Activated naive CD8-positive, alpha-beta T cell treated with anti-CD3 and anti-CD28 coated beads for 36 hours (primary cell): ENCODE data around the gene EGFLAM. TPM values are rescaled to one million over a fixed set of nuclear protein-coding genes. Genes with fewer than 3 reads are reported as not detected.

Experiments
- DNase-seq: peaks from one replicate; pipeline ENCODE4 v3.0.0; 2021
- H3K27ac Mint-ChIP-seq: one replicate; pipeline ENCODE4 v1.8.0; 2022; ENCODE audit warnings: mild to moderate bottlenecking, moderate library complexity, mixed read lengths
- H3K27me3 Mint-ChIP-seq: one replicate; pipeline ENCODE4 v1.8.0; 2022; ENCODE audit warnings: mild to moderate bottlenecking, mixed read lengths
- H3K36me3 Mint-ChIP-seq: one replicate; pipeline ENCODE4 v1.8.0; 2021; ENCODE audit warnings: mild to moderate bottlenecking, mixed read lengths
- H3K4me1 Mint-ChIP-seq: one replicate; pipeline ENCODE4 v1.8.0; 2021; ENCODE audit warnings: mixed read lengths
- H3K4me3 Mint-ChIP-seq: one replicate; pipeline ENCODE4 v1.8.0; 2022; ENCODE audit warnings: mild to moderate bottlenecking, moderate library complexity, mixed read lengths
- H3K9me3 Mint-ChIP-seq: one replicate; pipeline ENCODE4 v1.8.0; 2022; ENCODE audit warnings: mixed read lengths
- total RNA-seq, 2 experiments: library from RNA; stranded (reverse); gene quantifications; one replicate each; pipeline ENCODE4 v1.2.3, GENCODE V29; 2021

Gene EGFLAM
- total RNA-seq, 2 experiments from 2014 or later = not detected

- Mint-ChIP-seq H3K4me1 (no peaks in the 10 kb centered on the region), H3K36me3 (no peaks in the 10 kb centered on the region), H3K9me3 (no peaks in the 10 kb centered on the region), H3K4me3 (no peak overlapping the region), H3K27me3 (peaks cover 27% of the 10 kb centered on the region), H3K27ac (no peak overlapping the region)
- DNase-seq = no peak
Observed at GRCh38 chr5:38465061-38465460, 206.7 kb downstream of the EGFLAM start.

DNA sequence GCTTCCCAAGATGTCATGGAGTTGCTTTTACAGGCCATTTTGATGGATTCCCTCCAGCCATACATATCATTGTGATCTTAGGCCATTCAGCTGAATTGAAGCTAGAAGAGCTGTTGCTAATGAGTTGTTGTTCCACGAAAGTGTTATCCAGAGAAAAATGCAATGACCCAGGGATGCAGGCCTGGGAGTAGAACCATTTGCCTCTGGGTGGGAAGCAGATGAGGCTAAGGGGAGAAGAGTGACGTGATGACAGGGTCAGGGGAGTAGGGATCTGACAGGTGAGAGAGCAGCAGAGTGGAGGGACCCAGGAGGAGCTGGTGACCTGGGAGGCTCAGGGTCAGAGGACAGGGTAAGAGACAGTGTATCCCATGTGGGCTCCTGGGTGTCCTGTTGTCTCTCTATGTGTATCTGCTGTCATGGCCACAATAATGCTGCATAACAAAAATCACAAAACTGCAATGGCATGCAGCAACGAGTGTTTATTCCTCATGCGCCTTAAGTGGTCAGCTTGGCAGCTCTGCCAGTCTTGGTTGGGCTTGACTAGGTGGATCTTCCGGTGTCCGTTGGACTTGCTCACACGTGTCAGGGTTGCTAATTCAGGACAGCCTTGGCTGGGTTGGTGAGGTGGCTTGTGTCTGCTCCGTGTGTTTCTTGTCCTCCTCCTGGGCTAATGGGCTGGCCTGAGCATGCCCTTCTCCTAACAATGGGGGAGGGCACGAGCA lies 207.5 kb downstream of the EGFLAM start:
- Mint-ChIP-seq H3K36me3 (no peaks in the 10 kb centered on the region), H3K4me3 (no peak overlapping the region), H3K27me3 (peaks cover 25% of the 10 kb centered on the region), H3K27ac (no peak overlapping the region), H3K9me3 (no peaks in the 10 kb centered on the region), H3K4me1 (no peaks in the 10 kb centered on the region)
- DNase-seq = no peak

DNA sequence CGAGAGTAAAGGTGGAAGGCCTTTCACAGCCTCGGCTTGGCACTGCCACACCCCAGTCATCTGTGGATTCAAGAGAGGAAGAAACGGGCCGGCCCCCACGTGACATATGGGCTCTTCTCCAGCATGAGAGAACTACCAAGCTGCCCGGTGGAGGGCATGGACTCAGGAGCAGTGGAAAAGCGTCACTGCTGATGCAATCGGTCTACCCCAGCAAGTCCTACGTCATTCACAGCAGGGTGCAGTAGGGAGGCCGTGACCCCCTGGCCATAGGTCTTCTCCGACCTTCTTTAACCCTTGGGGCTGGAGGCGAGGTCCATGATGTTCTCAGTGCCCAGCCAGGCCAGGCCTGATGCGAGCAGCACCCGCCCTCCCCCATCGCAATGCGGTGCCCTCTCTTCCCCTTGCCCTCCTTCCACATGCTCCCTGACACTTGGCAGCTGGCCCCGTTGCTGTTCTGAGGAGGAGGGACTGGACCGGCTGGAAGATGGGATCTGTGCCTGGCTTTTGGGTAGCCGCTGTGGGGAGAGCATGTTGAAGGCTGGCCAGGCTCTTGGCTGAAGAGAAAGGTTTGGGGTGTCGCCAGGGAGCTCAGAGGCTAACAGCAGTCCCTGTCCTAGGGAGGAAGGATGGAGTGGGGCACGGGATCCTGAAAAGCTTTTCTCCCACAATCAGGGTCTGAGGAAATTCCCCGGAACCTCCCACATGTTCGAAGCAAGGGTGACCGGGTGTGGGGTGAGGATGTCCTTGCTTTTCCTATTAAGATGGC lies 208.2 kb downstream of the EGFLAM start:
- no peak overlapping the region for H3K4me3 Mint-ChIP-seq
- H3K36me3 Mint-ChIP-seq = no peaks in the 10 kb centered on the region
- H3K27ac Mint-ChIP-seq = no peak overlapping the region
- DNase-seq = no peak
- H3K27me3 Mint-ChIP-seq = peaks cover 23% of the 10 kb centered on the region
- no peaks in the 10 kb centered on the region for H3K4me1 Mint-ChIP-seq
- no peaks in the 10 kb centered on the region for H3K9me3 Mint-ChIP-seq

GRCh38 chr5:38467353-38468040 lies 209.1 kb downstream of the EGFLAM start:
- Mint-ChIP-seq H3K4me1 (no peaks in the 10 kb centered on the region), H3K27me3 (peaks cover 32% of the 10 kb centered on the region), H3K36me3 (no peaks in the 10 kb centered on the region)

DNA sequence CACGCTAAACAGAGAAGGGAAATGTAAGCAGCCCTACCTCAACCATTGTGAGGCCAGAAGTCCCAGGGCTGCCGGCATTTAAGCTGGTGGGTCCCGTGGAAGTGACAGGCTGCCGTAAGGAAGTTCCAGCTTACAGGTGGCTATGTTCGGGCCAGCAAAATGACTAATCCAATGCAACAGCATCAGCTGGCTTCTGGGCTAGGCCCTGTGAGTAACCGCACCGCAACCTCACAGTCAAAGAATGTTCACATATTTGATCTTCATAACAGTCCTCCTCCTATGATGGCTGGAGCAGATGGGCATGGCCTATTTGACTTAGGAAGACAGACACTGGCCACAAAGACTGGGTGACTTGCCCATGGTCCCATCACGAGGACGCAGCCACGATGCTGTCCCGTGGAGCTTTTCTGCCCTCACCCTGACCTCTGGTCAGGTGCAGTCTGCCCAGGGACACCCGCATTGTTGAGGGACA lies 209.9 kb downstream of the EGFLAM start:
- Mint-ChIP-seq H3K4me1 (no peaks in the 10 kb centered on the region), H3K27me3 (peaks cover 39% of the 10 kb centered on the region), H3K27ac (no peak overlapping the region), H3K36me3 (no peaks in the 10 kb centered on the region), H3K4me3 (no peak overlapping the region), H3K9me3 (no peaks in the 10 kb centered on the region)
- DNase-seq = no peak

More at GRCh38 chr5:38467353-38468040, 209.1 kb downstream of the EGFLAM start:
- H3K4me3 Mint-ChIP-seq = no peak overlapping the region
- H3K9me3 Mint-ChIP-seq = no peaks in the 10 kb centered on the region
- no peak for DNase-seq
- H3K27ac Mint-ChIP-seq = no peak overlapping the region

DNA sequence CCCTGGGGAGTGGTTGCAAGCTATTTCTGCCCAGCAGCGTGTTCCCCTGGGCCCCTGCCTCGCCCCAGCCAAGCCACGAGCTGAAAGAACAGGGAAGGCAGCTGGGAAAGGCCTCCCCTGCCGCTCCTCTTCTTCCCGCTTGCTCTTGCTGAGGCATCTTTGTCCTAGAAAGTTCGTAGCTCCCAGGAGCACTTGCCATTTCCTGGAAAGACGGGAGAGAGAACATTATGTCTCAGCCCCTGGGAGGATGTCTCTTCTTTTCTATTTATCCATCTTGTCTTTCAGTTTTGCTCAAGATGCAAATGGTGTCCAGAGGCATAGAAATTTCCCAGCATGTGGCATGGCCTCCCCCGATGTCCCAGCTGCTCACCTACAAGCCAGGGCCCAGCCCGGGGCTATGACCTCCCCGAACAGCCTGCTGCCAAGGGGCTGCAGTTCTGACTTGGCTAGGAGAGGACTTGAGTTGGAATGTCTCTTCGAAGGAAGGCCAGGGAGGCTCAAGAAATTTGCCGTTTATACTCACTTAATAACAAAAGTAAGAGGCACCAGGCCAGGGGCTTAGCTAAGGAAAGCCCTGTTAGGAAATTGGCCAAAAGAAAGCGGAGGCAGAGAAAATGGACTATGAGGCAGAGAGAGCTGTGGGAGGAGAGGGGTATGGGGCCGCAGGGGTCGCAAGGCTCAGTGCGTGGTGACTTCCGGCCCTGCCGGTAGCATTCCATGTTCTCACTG lies 210.8 kb downstream of the EGFLAM start:
- Mint-ChIP-seq H3K27me3 (peaks cover 47% of the 10 kb centered on the region), H3K27ac (no peak overlapping the region), H3K4me3 (no peak overlapping the region), H3K36me3 (no peaks in the 10 kb centered on the region), H3K9me3 (no peaks in the 10 kb centered on the region), H3K4me1 (no peaks in the 10 kb centered on the region)
- DNase-seq = no peak

- no peak for DNase-seq
- Mint-ChIP-seq H3K4me3 (no peak overlapping the region), H3K27ac (no peak overlapping the region), H3K9me3 (no peaks in the 10 kb centered on the region), H3K27me3 (peaks cover 53% of the 10 kb centered on the region), H3K4me1 (no peaks in the 10 kb centered on the region), H3K36me3 (no peaks in the 10 kb centered on the region)
Observed at GRCh38 chr5:38469707-38470267, 211.4 kb downstream of the EGFLAM start.

DNA sequence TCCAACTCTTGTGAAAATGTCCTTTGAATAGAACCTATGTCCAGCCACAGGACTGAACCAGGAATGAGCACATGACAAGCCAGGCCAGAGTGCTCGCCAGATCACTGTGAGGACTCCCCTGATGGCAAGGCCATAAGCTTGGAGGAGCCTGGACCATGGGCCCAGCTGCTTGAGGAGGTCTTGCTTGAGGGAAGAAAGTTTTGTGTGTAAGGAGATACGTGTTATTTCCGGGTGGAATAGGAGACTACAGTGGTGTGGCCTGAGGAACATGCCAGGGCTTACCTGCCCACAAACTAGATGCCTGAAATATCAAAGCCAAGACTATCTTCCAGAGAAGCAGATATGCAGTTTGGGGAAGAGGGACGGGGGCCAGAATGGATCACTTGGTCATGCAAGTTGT lies 213.3 kb downstream of the EGFLAM start:
- peaks cover 63% of the 10 kb centered on the region for H3K27me3 Mint-ChIP-seq

GRCh38 chr5:38472541-38472940 lies 214.2 kb downstream of the EGFLAM start:
- Mint-ChIP-seq H3K36me3 (no peaks in the 10 kb centered on the region), H3K4me3 (no peak overlapping the region), H3K27me3 (peaks cover 71% of the 10 kb centered on the region), H3K9me3 (no peaks in the 10 kb centered on the region), H3K4me1 (no peaks in the 10 kb centered on the region), H3K27ac (no peak overlapping the region)
- DNase-seq = no peak

More for the DNA sequence above, 213.3 kb downstream of the EGFLAM start:
- no peaks in the 10 kb centered on the region for H3K9me3 Mint-ChIP-seq
- no peaks in the 10 kb centered on the region for H3K36me3 Mint-ChIP-seq
- H3K27ac Mint-ChIP-seq = no peak overlapping the region
- no peaks in the 10 kb centered on the region for H3K4me1 Mint-ChIP-seq
- no peak overlapping the region for H3K4me3 Mint-ChIP-seq
- DNase-seq = no peak

DNA sequence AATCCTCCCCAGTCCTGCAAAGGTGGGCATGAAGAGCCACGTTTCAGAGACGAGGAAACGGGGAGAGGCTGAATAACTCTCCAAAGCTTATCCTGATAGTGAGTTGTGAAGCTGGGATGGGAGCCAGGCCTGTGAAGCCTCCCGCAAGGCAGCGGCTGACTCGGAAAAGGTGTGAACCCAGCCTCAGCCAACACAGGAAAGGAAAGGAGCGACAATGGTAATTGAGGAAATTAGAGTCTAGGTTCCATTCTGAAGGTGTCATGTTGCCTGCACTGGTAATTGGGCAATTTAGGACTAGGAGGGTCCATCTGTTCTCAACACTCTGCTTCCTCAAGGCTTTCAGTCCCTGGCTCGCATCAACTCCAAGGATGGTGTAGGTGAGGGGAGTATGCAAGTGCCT lies 214.6 kb downstream of the EGFLAM start:
- Mint-ChIP-seq H3K27me3 (peaks cover 73% of the 10 kb centered on the region), H3K27ac (no peak overlapping the region)

GRCh38 chr5:38478166-38478565 lies 219.8 kb downstream of the EGFLAM start:
- DNase-seq = no peak
- Mint-ChIP-seq H3K27me3 (peaks cover 69% of the 10 kb centered on the region), H3K4me3 (no peak overlapping the region), H3K27ac (no peak overlapping the region), H3K4me1 (no peaks in the 10 kb centered on the region), H3K9me3 (no peaks in the 10 kb centered on the region), H3K36me3 (no peaks in the 10 kb centered on the region)

More for the DNA sequence above, 214.6 kb downstream of the EGFLAM start:
- Mint-ChIP-seq H3K4me3 (no peak overlapping the region), H3K36me3 (no peaks in the 10 kb centered on the region), H3K4me1 (no peaks in the 10 kb centered on the region), H3K9me3 (no peaks in the 10 kb centered on the region)
- DNase-seq = no peak

- Mint-ChIP-seq H3K27me3 (peaks cover 69% of the 10 kb centered on the region), H3K4me3 (no peak overlapping the region), H3K36me3 (no peaks in the 10 kb centered on the region), H3K9me3 (no peaks in the 10 kb centered on the region), H3K27ac (no peak overlapping the region), H3K4me1 (no peaks in the 10 kb centered on the region)
- DNase-seq = no peak
Observed at GRCh38 chr5:38478878-38479277, 220.5 kb downstream of the EGFLAM start.

DNA sequence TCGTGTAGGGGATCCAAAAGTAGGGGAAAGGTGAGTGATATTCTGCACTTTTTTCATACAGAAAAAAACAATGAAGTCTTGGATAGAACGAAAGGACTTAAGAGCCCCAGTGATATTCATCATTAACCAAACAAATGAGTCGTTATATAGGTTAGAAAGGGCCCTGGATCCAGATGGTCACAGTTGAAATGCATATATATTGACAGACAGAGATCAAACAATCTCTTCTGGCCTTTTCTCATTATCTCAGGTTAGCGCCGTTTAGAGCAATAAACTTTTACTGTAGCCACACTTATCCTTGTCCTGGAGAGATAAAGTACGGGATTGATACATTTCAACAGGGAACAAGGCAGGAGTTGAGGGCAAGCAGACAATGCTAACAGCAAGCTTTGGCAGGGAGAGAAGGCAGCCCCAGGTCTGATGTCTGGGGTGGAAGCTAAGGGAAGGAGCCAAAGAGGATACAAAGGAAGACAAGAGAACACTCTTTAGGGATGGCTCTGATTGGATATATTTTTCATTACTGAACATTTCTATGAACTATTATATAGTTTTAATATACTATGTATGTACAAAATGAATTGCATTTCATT lies 221.1 kb downstream of the EGFLAM start:
- peaks cover 68% of the 10 kb centered on the region for H3K27me3 Mint-ChIP-seq
- H3K36me3 Mint-ChIP-seq = no peaks in the 10 kb centered on the region
- H3K27ac Mint-ChIP-seq = no peak overlapping the region
- DNase-seq = no peak
- no peak overlapping the region for H3K4me3 Mint-ChIP-seq
- H3K4me1 Mint-ChIP-seq = no peaks in the 10 kb centered on the region
- no peaks in the 10 kb centered on the region for H3K9me3 Mint-ChIP-seq

DNA sequence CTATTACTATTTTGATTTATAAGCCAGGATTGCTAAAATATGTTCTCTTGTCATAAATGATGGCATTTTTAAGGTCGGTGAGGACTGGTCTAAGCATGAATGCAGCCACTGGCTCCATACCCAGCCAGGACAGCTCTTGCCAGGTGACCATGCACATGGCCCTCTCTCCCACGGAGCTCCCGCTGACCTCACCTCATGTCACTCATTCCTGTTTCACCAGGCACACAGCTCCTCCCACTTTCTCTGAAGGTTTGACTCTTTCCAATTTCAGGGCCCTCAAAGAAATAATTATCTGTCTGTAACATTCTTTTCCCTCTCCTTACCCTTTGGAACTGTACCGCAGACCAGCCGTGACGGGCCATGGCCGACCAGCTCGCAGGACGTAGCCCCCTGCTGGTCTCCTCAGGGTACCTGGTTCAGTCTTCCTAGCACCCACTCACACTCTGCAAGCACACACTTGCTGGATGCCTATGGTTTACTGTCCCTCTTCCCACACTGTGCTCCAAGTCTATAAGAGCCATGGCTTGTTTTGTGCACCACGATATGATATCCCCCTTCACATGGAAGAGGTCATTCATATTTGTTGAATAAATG lies 225.5 kb downstream of the EGFLAM start:
- DNase-seq = no peak
- Mint-ChIP-seq H3K27ac (no peak overlapping the region), H3K9me3 (no peaks in the 10 kb centered on the region), H3K4me1 (peaks cover 3% of the 10 kb centered on the region), H3K36me3 (no peaks in the 10 kb centered on the region), H3K4me3 (no peak overlapping the region), H3K27me3 (peaks cover 60% of the 10 kb centered on the region)
